GM12892 (cell line): ENCODE data around the gene PROCA1.
"Not testable (repeated sequence)": the region's sequence is repeated elsewhere in the genome, so short reads cannot be mapped to it uniquely, and the experiment has no call there.

Experiments
- POLR2A ChIP-seq: IDR thresholded peaks from 2 replicates; pipeline ENCODE4 v1.6.1; 2011; ENCODE audit warnings: low read depth, low read length, control low read depth
- POLR2AphosphoS5 ChIP-seq: IDR thresholded peaks from 2 replicates; pipeline ENCODE4 v1.6.1; 2011; ENCODE audit warnings: low read depth, low read length, control low read depth
- TAF1 ChIP-seq: IDR thresholded peaks from 2 replicates; pipeline ENCODE4 v1.6.1; 2011; ENCODE audit warnings: low read depth, mild to moderate bottlenecking, control low read depth, low read length, borderline replicate concordance

- TF ChIP-seq POLR2A = peak; percentile 24; the same call in 1 of the 2 replicates
- TF ChIP-seq POLR2AphosphoS5, TAF1: not testable (repeated sequence)
Observed at GRCh38 chr17:28723836-28724499, 12.3 kb upstream of the PROCA1 start.
